Measurements from ENCODE around the gene LRRC27. TPM values are rescaled to one million over a fixed set of nuclear protein-coding genes. Genes with fewer than 3 reads are reported as not detected.

Gene LRRC27
- total and polyA plus RNA-seq, 2 of the 4 experiments (the other 2 are of a cell fraction), result 3.8 to 5.3 TPM

GRCh38 chr10:132362151-132362611 is 30.2 kb downstream of the LRRC27 start:
- TF ChIP-seq BHLHE40 (IDR thresholded peaks at IDR 0.05; ENCODE audit: low read depth, low read length) (no peak), NFE2L2 (IDR thresholded peaks at IDR 0.05; ENCODE audit: low read depth, low read length) (no peak), CEBPB (IDR thresholded peaks at IDR 0.05; ENCODE audit: low read depth, low read length) (no peak), RCOR1 (IDR thresholded peaks at IDR 0.05; ENCODE audit: insufficient replicate concordance, low read length) (no peak), SMC3 (IDR thresholded peaks at IDR 0.05; ENCODE audit: low read depth, low read length) (no peak), RAD21 (IDR thresholded peaks at IDR 0.05; ENCODE audit: low read length) (no peak), CHD1 (IDR thresholded peaks at IDR 0.05; ENCODE audit: low read depth, low read length) (no peak), MXI1 (IDR thresholded peaks at IDR 0.05; ENCODE audit: borderline replicate concordance, low read depth, low read length) (no peak), MAFK (IDR thresholded peaks at IDR 0.05; ENCODE audit: low read depth, low read length) (no peak), CTCF (conservative IDR thresholded peaks at IDR 0.05; ENCODE audit: low read depth, low read length) (no peak), POLR2A (IDR thresholded peaks at IDR 0.05; ENCODE audit: low read depth, low read length) (no peak), RFX5 (IDR thresholded peaks at IDR 0.05; ENCODE audit: low read depth, low read length) (no peak), FOS (IDR thresholded peaks at IDR 0.05; ENCODE audit: low read depth, low read length) (no peak), MAZ (IDR thresholded peaks at IDR 0.05; ENCODE audit: borderline replicate concordance, low read depth, low read length) (no peak)
- TF ChIP-seq, protein P1, sequence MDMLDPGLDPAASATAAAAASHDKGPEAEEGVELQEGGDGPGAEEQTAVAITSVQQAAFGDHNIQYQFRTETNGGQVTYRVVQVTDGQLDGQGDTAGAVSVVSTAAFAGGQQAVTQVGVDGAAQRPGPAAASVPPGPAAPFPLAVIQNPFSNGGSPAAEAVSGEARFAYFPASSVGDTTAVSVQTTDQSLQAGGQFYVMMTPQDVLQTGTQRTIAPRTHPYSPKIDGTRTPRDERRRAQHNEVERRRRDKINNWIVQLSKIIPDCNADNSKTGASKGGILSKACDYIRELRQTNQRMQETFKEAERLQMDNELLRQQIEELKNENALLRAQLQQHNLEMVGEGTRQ (IDR thresholded peaks at IDR 0.05; ENCODE audit: low read depth, low read length), result no peak
- TF ChIP-seq, protein P2, sequence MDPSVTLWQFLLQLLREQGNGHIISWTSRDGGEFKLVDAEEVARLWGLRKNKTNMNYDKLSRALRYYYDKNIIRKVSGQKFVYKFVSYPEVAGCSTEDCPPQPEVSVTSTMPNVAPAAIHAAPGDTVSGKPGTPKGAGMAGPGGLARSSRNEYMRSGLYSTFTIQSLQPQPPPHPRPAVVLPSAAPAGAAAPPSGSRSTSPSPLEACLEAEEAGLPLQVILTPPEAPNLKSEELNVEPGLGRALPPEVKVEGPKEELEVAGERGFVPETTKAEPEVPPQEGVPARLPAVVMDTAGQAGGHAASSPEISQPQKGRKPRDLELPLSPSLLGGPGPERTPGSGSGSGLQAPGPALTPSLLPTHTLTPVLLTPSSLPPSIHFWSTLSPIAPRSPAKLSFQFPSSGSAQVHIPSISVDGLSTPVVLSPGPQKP (IDR thresholded peaks at IDR 0.05; ENCODE audit: borderline replicate concordance, low read depth, low read length), result no peak
- no peak overlapping the region for H4K8ac ChIP-seq (ENCODE audit: low read depth in 2 of 2, low read length in 2 of 2)
- H2AK9ac ChIP-seq (replicated peaks; ENCODE audit: low read depth, low read length, poor library complexity), result no peak overlapping the region
- no peak overlapping the region for H3K23ac ChIP-seq (ENCODE audit: low read depth, low read length)
- no peak overlapping the region for H2BK15ac ChIP-seq (ENCODE audit: low read depth, low read length)
- DNase-seq (no peak), ATAC-seq (ENCODE audit: low read depth) (no peak)
- no peak overlapping the region for H3K18ac ChIP-seq (ENCODE audit: low read depth, low read length)
- ChIA-PET POLR2A (ENCODE audit: unreplicated experiment) (no interaction called here), CTCF (no interaction called here)
- 86% methylated on average over 4 of the region's 12 CpGs; no CpG with 5 or more reads in 1 of the 2 experiments for WGBS, 2 experiments (ENCODE audit: extremely low coverage in 2 of 2, insufficient read length in 1 of 2)
- in situ Hi-C loops (cut with MboI; ENCODE audit: low sequenced_read_pairs), result no loop called here
- no peaks in the 10 kb centered on the region for H3K27me3 ChIP-seq (ENCODE audit: control insufficient read depth, insufficient read depth, low read length)
- no peak overlapping the region for H3K4ac ChIP-seq (ENCODE audit: low read depth, low read length)
- no peak overlapping the region for H4K5ac ChIP-seq (ENCODE audit: low read depth, low read length)
- no peak overlapping the region for H2BK20ac ChIP-seq (ENCODE audit: low read depth, low read length)
- H4K20me1 ChIP-seq (ENCODE audit: insufficient read depth, low read length), result no peaks in the 10 kb centered on the region
- H3K27ac ChIP-seq (ENCODE audit: insufficient read depth, low read length), result no peak overlapping the region
- no peak overlapping the region for H3K9ac ChIP-seq (ENCODE audit: low read depth, low read length)
- no peak overlapping the region for H3K4me3 ChIP-seq (ENCODE audit: insufficient read depth, low read depth, low read length)
- H2BK120ac ChIP-seq (ENCODE audit: low read depth, low read length), result no peak overlapping the region
- no peak overlapping the region for H3K4me2 ChIP-seq (ENCODE audit: low read depth, low read length)
- H3K56ac ChIP-seq (ENCODE audit: extremely low read depth, insufficient read depth, low read length), result no peak overlapping the region
- no peaks in the 10 kb centered on the region for H3K9me3 ChIP-seq (ENCODE audit: control insufficient read depth, insufficient read depth, low read length)
- H3K9me1 ChIP-seq (ENCODE audit: insufficient read depth, low read length), result 0 out of 2 replicates have a peak, but pooled peaks cover 3% of the 10 kb centered on the region
- H3K14ac ChIP-seq (replicated peaks; ENCODE audit: low read depth, low read length), result no peak overlapping the region
- H3K36me3 ChIP-seq (ENCODE audit: control insufficient read depth, insufficient read depth, low read length), result peaks cover 9% of the 10 kb centered on the region; the same call in 1 of the 2 replicates
- H2BK5ac ChIP-seq (ENCODE audit: low read depth, low read length, poor library complexity, severe bottlenecking), result no peak overlapping the region
- no peaks in the 10 kb centered on the region for H3K4me1 ChIP-seq (ENCODE audit: control insufficient read depth, insufficient read depth, low read length)
- H2AFZ ChIP-seq (replicated peaks; ENCODE audit: low read length, poor library complexity), result no peak overlapping the region
- no peaks in the 10 kb centered on the region for H3K79me1 ChIP-seq (ENCODE audit: low read depth in 1 of 2, low read length in 2 of 2)
- dilution Hi-C loops (cut with HindIII; ENCODE audit: low sequenced_read_pairs, unreplicated experiment), result no loop called here
- no peak overlapping the region for H2AK5ac ChIP-seq (ENCODE audit: low read depth, low read length)
- no peak overlapping the region for H4K91ac ChIP-seq (ENCODE audit: insufficient read depth, low read depth, low read length)
- BruUV-seq (replicated peaks), result no TSS peak
- intact Hi-C loops (cut with micrococcal nuclease), result no loop called here
